Memory B cell (primary cell): Measurements from ENCODE around the gene MRPL20.
"Not testable (repeated sequence)": the region's sequence is repeated elsewhere in the genome, so short reads cannot be mapped to it uniquely, and the experiment has no call there.

Experiments used
- ATAC-seq: fragments of 150-1000 bp; cut with Tn5 transposase; 2 replicates; pipeline ENCODE4 v1.10.0; 2021; ENCODE audit warnings: low read depth, mild to moderate bottlenecking, moderate library complexity
- DNase-seq, 2 donors: peaks; one replicate each; pipeline ENCODE4 v3.0.0; 2022; ENCODE audit warnings: low spot score in 2 of 2
- H3K27ac Mint-ChIP-seq: one replicate; pipeline ENCODE4 v1.8.0; 2022; ENCODE audit warnings: mild to moderate bottlenecking, moderate library complexity, mixed read lengths
- H3K27me3 Mint-ChIP-seq: one replicate; pipeline ENCODE4 v1.8.0; 2022; ENCODE audit warnings: mixed read lengths
- H3K36me3 Mint-ChIP-seq: one replicate; pipeline ENCODE4 v1.8.0; 2022; ENCODE audit warnings: mild to moderate bottlenecking, mixed read lengths
- H3K4me1 Mint-ChIP-seq: one replicate; pipeline ENCODE4 v1.8.0; 2022; ENCODE audit warnings: mixed read lengths
- H3K4me3 Mint-ChIP-seq: one replicate; pipeline ENCODE4 v1.8.0; 2022; ENCODE audit warnings: mild to moderate bottlenecking, moderate library complexity, mixed read lengths
- H3K9me3 Mint-ChIP-seq: one replicate; pipeline ENCODE4 v1.8.0; 2022; ENCODE audit warnings: mixed read lengths

MRPL20 gene

GRCh38 chr1:1385339-1385738, 21.8 kb downstream of the MRPL20 start:
- peaks cover 25% of the 10 kb centered on the region for H3K36me3 Mint-ChIP-seq
- H3K27ac Mint-ChIP-seq, H3K9me3 Mint-ChIP-seq: not testable (repeated sequence)

GRCh38 chr1:1381294-1381693, 25.8 kb downstream of the MRPL20 start:
- Mint-ChIP-seq H3K9me3 (no peaks in the 10 kb centered on the region), H3K27ac (no peak overlapping the region), H3K36me3 (peaks cover 4% of the 10 kb centered on the region), H3K27me3 (no peaks in the 10 kb centered on the region), H3K4me1 (peaks cover 13% of the 10 kb centered on the region), H3K4me3 (no peak overlapping the region)
- ATAC-seq (no peak), DNase-seq (no peak)

More at GRCh38 chr1:1385339-1385738, 21.8 kb downstream of the MRPL20 start:
- not testable (repeated sequence) for DNase-seq, H3K27me3 Mint-ChIP-seq, H3K4me3 Mint-ChIP-seq, ATAC-seq
- H3K4me1 Mint-ChIP-seq = peaks cover 11% of the 10 kb centered on the region

GRCh38 chr1:1380860-1381259, 26.2 kb downstream of the MRPL20 start:
- no peak overlapping the region for H3K4me3 Mint-ChIP-seq
- H3K9me3 Mint-ChIP-seq = no peaks in the 10 kb centered on the region
- H3K36me3 Mint-ChIP-seq = peaks cover 1% of the 10 kb centered on the region
- H3K4me1 Mint-ChIP-seq = peaks cover 13% of the 10 kb centered on the region
- DNase-seq (no peak), ATAC-seq (no peak)
- no peaks in the 10 kb centered on the region for H3K27me3 Mint-ChIP-seq
- H3K27ac Mint-ChIP-seq = no peak overlapping the region

GRCh38 chr1:1377540-1378205, 29.4 kb downstream of the MRPL20 start:
- ATAC-seq = no peak
- peaks cover 1% of the 10 kb centered on the region for H3K36me3 Mint-ChIP-seq
- H3K4me3 Mint-ChIP-seq = no peak overlapping the region
- H3K9me3 Mint-ChIP-seq = no peaks in the 10 kb centered on the region
- no peak for DNase-seq
- H3K27me3 Mint-ChIP-seq = no peaks in the 10 kb centered on the region
- peaks cover 14% of the 10 kb centered on the region for H3K4me1 Mint-ChIP-seq
- H3K27ac Mint-ChIP-seq = no peak overlapping the region

GRCh38 chr1:1376551-1377226, 30.4 kb downstream of the MRPL20 start:
- Mint-ChIP-seq H3K4me3 (no peak overlapping the region), H3K27ac (no peak overlapping the region)

GRCh38 chr1:1374929-1375662, 32.0 kb downstream of the MRPL20 start, which contains the start of gene AURKAIP1:
TSS of gene AURKAIP1 (minus strand) at chr1:1375207. CDS start at chr1:1374756, 451 bp downstream.
- no peaks in the 10 kb centered on the region for H3K27me3 Mint-ChIP-seq
- peaks cover 5% of the 10 kb centered on the region for H3K4me1 Mint-ChIP-seq
- peak within 1 kb of the TSS; percentile 85 for H3K27ac Mint-ChIP-seq
- ATAC-seq (peak; percentile 84), DNase-seq (peak; percentile 87 to 96)
- H3K9me3 Mint-ChIP-seq = no peaks in the 10 kb centered on the region
- no peaks in the 10 kb centered on the region for H3K36me3 Mint-ChIP-seq
- peak within 1 kb of the TSS; percentile 83 for H3K4me3 Mint-ChIP-seq

More at GRCh38 chr1:1376551-1377226, 30.4 kb downstream of the MRPL20 start:
- H3K36me3 Mint-ChIP-seq = no peaks in the 10 kb centered on the region
- H3K4me1 Mint-ChIP-seq = peaks cover 6% of the 10 kb centered on the region
- ATAC-seq (no peak), DNase-seq (no peak)
- H3K9me3 Mint-ChIP-seq = no peaks in the 10 kb centered on the region
- no peaks in the 10 kb centered on the region for H3K27me3 Mint-ChIP-seq

GRCh38 chr1:1374589-1374928, 32.5 kb downstream of the MRPL20 start:
- H3K36me3 Mint-ChIP-seq = no peaks in the 10 kb centered on the region
- DNase-seq (peak in 1 of 2 donors; percentile 43), ATAC-seq (no peak)
- H3K27ac Mint-ChIP-seq = peak overlapping the region; percentile 85
- peak overlapping the region; percentile 83 for H3K4me3 Mint-ChIP-seq
- no peaks in the 10 kb centered on the region for H3K27me3 Mint-ChIP-seq
- no peaks in the 10 kb centered on the region for H3K9me3 Mint-ChIP-seq
- peaks cover 5% of the 10 kb centered on the region for H3K4me1 Mint-ChIP-seq

GRCh38 chr1:1373815-1374588, 33.1 kb downstream of the MRPL20 start:
- H3K9me3 Mint-ChIP-seq = no peaks in the 10 kb centered on the region
- H3K27me3 Mint-ChIP-seq = no peaks in the 10 kb centered on the region

GRCh38 chr1:1373051-1373814, 33.9 kb downstream of the MRPL20 start:
- DNase-seq (no peak), ATAC-seq (no peak)
- H3K27me3 Mint-ChIP-seq = no peaks in the 10 kb centered on the region
- no peaks in the 10 kb centered on the region for H3K9me3 Mint-ChIP-seq
- H3K27ac Mint-ChIP-seq = no peak overlapping the region
- no peaks in the 10 kb centered on the region for H3K36me3 Mint-ChIP-seq
- no peak overlapping the region for H3K4me3 Mint-ChIP-seq
- H3K4me1 Mint-ChIP-seq = peaks cover 5% of the 10 kb centered on the region

More at GRCh38 chr1:1373815-1374588, 33.1 kb downstream of the MRPL20 start:
- H3K36me3 Mint-ChIP-seq = no peaks in the 10 kb centered on the region
- peak overlapping the region; percentile 83 for H3K4me3 Mint-ChIP-seq
- peaks cover 5% of the 10 kb centered on the region for H3K4me1 Mint-ChIP-seq
- no peak overlapping the region for H3K27ac Mint-ChIP-seq
- ATAC-seq (no peak), DNase-seq (peak in 1 of 2 donors; percentile 27)

GRCh38 chr1:1371746-1372711, 35.1 kb downstream of the MRPL20 start:
- Mint-ChIP-seq H3K4me1 (peaks cover 5% of the 10 kb centered on the region), H3K9me3 (no peaks in the 10 kb centered on the region), H3K36me3 (no peaks in the 10 kb centered on the region), H3K4me3 (peak overlapping the region; percentile 27), H3K27me3 (no peaks in the 10 kb centered on the region), H3K27ac (no peak overlapping the region)
- peak; percentile 25 for ATAC-seq
- DNase-seq = peak; percentile 82 to 92

- ATAC-seq = no peak
- H3K4me1 Mint-ChIP-seq = peaks cover 4% of the 10 kb centered on the region
- H3K9me3 Mint-ChIP-seq = no peaks in the 10 kb centered on the region
- no peak for DNase-seq
- no peaks in the 10 kb centered on the region for H3K36me3 Mint-ChIP-seq
- H3K27ac Mint-ChIP-seq = no peak overlapping the region
- no peaks in the 10 kb centered on the region for H3K27me3 Mint-ChIP-seq
- no peak overlapping the region for H3K4me3 Mint-ChIP-seq
Observed at GRCh38 chr1:1371364-1371745, 35.7 kb downstream of the MRPL20 start.

- no peak overlapping the region for H3K27ac Mint-ChIP-seq
- H3K4me1 Mint-ChIP-seq = peaks cover 4% of the 10 kb centered on the region
- no peaks in the 10 kb centered on the region for H3K27me3 Mint-ChIP-seq
- no peaks in the 10 kb centered on the region for H3K9me3 Mint-ChIP-seq
- no peak overlapping the region for H3K4me3 Mint-ChIP-seq
- no peaks in the 10 kb centered on the region for H3K36me3 Mint-ChIP-seq
- ATAC-seq (no peak), DNase-seq (no peak)
Observed at GRCh38 chr1:1370771-1371300, 36.3 kb downstream of the MRPL20 start.
